ENCODE results near the gene MFAP1. TPM values are rescaled to one million over a fixed set of nuclear protein-coding genes. Genes with fewer than 3 reads are reported as not detected.
A peak's percentile ranks its signal among the peaks of the same experiment; 100 is the strongest.

The MFAP1 gene
- total and polyA plus RNA-seq, 9 donors: 12.4 to 54.1 (median 21.0) TPM

- no peaks in the 10 kb centered on the region for H3K36me3 ChIP-seq
- intact Hi-C loops (cut with DNase I): no loop called here
- no peak overlapping the region for H3K4me3 ChIP-seq
- H3K27me3 ChIP-seq: no peaks in the 10 kb centered on the region
- DNase-seq: no peak
- 51 to 57% (median 57%) methylated on average over 4 of the region's 4 CpGs for WGBS, 3 donors
- TF ChIP-seq POLR2A (IDR thresholded peaks at IDR 0.05): no peak
- TF ChIP-seq EP300 (IDR thresholded peaks at IDR 0.05): no peak
- TF ChIP-seq CTCF (IDR thresholded peaks at IDR 0.05): no peak
- H3K4me1 ChIP-seq (ENCODE audit: insufficient read depth): peaks cover 1% of the 10 kb centered on the region
- H3K27ac ChIP-seq: no peak overlapping the region
- no peaks in the 10 kb centered on the region for H3K9me3 ChIP-seq
These were observed 50.4 kb downstream of the MFAP1 start for GRCh38 chr15:43774062-43774461.

- TF ChIP-seq POLR2A (IDR thresholded peaks at IDR 0.05) (no peak), CTCF (IDR thresholded peaks at IDR 0.05) (no peak), EP300 (IDR thresholded peaks at IDR 0.05) (no peak)
- intact Hi-C loops (cut with DNase I): no loop called here
- Histone ChIP-seq H3K4me3 (no peak overlapping the region), H3K36me3 (no peaks in the 10 kb centered on the region), H3K4me1 (ENCODE audit: insufficient read depth) (peaks cover 1% of the 10 kb centered on the region), H3K27ac (no peak overlapping the region), H3K9me3 (no peaks in the 10 kb centered on the region), H3K27me3 (no peaks in the 10 kb centered on the region)
- no peak for DNase-seq
These were observed 51.9 kb downstream of the MFAP1 start for GRCh38 chr15:43772624-43773023.

GRCh38 chr15:43771816-43772215, 52.7 kb downstream of the MFAP1 start:
- Histone ChIP-seq H3K36me3 (no peaks in the 10 kb centered on the region), H3K9me3 (no peaks in the 10 kb centered on the region), H3K27me3 (no peaks in the 10 kb centered on the region), H3K27ac (no peak overlapping the region), H3K4me3 (no peak overlapping the region), H3K4me1 (ENCODE audit: insufficient read depth) (peaks cover 1% of the 10 kb centered on the region)
- no peak for DNase-seq
- TF ChIP-seq EP300 (IDR thresholded peaks at IDR 0.05) (no peak), CTCF (IDR thresholded peaks at IDR 0.05) (no peak), POLR2A (IDR thresholded peaks at IDR 0.05) (no peak)
- intact Hi-C loops (cut with DNase I): no loop called here
- WGBS, 3 donors: 71 to 84% (median 79%) methylated on average over 2 of the region's 2 CpGs

- whole genome bisulfite sequencing, 3 donors: 66 to 71% (median 67%) methylated on average over 5 of the region's 5 CpGs
- no peaks in the 10 kb centered on the region for H3K27me3 ChIP-seq
- DNase-seq: peak in 3 of 5 donors; percentile 54 to 66 (median 59)
- no peaks in the 10 kb centered on the region for H3K9me3 ChIP-seq
- H3K4me1 ChIP-seq (ENCODE audit: insufficient read depth): no peaks in the 10 kb centered on the region
- intact Hi-C loops (cut with DNase I): no loop called here
- H3K36me3 ChIP-seq: no peaks in the 10 kb centered on the region
- TF ChIP-seq EP300 (IDR thresholded peaks at IDR 0.05) (no peak), CTCF (IDR thresholded peaks at IDR 0.05) (peak; percentile 26 to 44 (median 36))
- no peak overlapping the region for H3K4me3 ChIP-seq
- no peak overlapping the region for H3K27ac ChIP-seq
These were observed 54.8 kb downstream of the MFAP1 start for GRCh38 chr15:43769584-43770228.
